Neural cell (in vitro differentiated cells): ENCODE data around the gene RGS18.

Experiments used
- CTCF ChIP-seq: fragments of 450-650 bp; IDR thresholded peaks from 2 replicates; pipeline ENCODE4 v1.5.1; 2014; ENCODE audit warnings: antibody characterized with exemption, mild to moderate bottlenecking, moderate library complexity; ENCODE audit not compliant: poor library complexity, severe bottlenecking
- EZH2 ChIP-seq: fragments of 200-600, 300-800 bp; shearing (Covaris generic), sonication (generic); IDR thresholded peaks from 2 replicates; pipeline ENCODE4 v1.6.1; 2014; ENCODE audit warnings: antibody characterized with exemption, low read length, borderline replicate concordance, mild to moderate bottlenecking; ENCODE audit not compliant: insufficient read depth, poor library complexity, severe bottlenecking
- MXI1 ChIP-seq: fragments of 450-650 bp; conservative IDR thresholded peaks from 2 replicates; pipeline ENCODE4 v1.6.1; 2014; ENCODE audit warnings: antibody characterized with exemption, mild to moderate bottlenecking; ENCODE audit not compliant: poor library complexity, severe bottlenecking
- POLR2AphosphoS5 ChIP-seq: IDR thresholded peaks from 2 replicates; pipeline ENCODE4 v1.6.1; 2012
- REST ChIP-seq: IDR thresholded peaks from 2 replicates; pipeline ENCODE4 v1.6.1; 2012; ENCODE audit warnings: borderline replicate concordance
- TAF1 ChIP-seq: IDR thresholded peaks from 2 replicates; pipeline ENCODE4 v1.6.1; 2012; ENCODE audit warnings: low read depth

GRCh38 chr1:192109576-192109975 lies 48.7 kb upstream of the RGS18 start:
- TF ChIP-seq CTCF (no peak), TAF1 (no peak), MXI1 (no peak), REST (no peak), POLR2AphosphoS5 (no peak), EZH2 (no peak)
